ENCODE data around the gene LGR5.

Gene LGR5

DNA sequence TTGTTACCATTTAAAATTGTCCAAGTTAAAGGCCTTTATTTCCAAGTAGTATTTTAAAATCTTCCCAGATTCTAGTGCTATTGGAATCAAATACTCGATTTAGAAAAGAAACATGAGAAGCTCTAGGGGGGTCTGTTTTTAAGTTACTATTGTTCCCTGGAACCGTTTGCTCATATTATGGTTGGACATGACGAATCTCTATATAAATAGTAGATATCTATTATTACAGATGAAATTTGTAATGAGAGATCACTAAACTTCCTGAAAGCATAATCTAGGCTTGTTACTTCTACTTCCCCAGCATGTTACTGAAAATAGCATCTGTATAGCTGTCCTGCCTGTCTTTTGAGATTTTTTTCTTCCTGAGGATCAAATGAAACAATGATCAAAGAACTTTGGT lies 70.1 kb downstream of the LGR5 start:
- Histone ChIP-seq H3K4me2 (ENCODE audit: low read depth, low read length, poor library complexity, severe bottlenecking) (no peak overlapping the region), H3F3A (ENCODE audit: insufficient read depth) (no peaks in the 10 kb centered on the region), H3K27ac (ENCODE audit: low read depth, low read length) (no peak overlapping the region), H3K9me2 (replicated peaks; ENCODE audit: insufficient read depth, low read length) (no peaks in the 10 kb centered on the region), H2AFZ (ENCODE audit: low read depth, low read length, severe bottlenecking) (no peak overlapping the region), H3K27me3 (ENCODE audit: low read length) (no peaks in the 10 kb centered on the region), H4K20me1 (ENCODE audit: low read depth, low read length) (no peaks in the 10 kb centered on the region), H3K36me3 (ENCODE audit: low read length) (no peaks in the 10 kb centered on the region), H3K9ac (ENCODE audit: low read length) (no peak overlapping the region), H3K4me3 (ENCODE audit: insufficient read depth, low read length, poor library complexity, severe bottlenecking) (no peak overlapping the region), H3K79me2 (ENCODE audit: insufficient read depth, low read length) (no peaks in the 10 kb centered on the region), H3K9me3 (ENCODE audit: insufficient read depth, low read length) (no peaks in the 10 kb centered on the region)
- TF ChIP-seq CTCF (IDR thresholded peaks at IDR 0.05; ENCODE audit: insufficient read depth, low read length, poor library complexity, severe bottlenecking) (no peak), EZH2phosphoT487 (conservative IDR thresholded peaks at IDR 0.05; ENCODE audit: low read length) (no peak)

GRCh38 chr12:71517145-71517846 lies 77.7 kb downstream of the LGR5 start:
- H2AFZ ChIP-seq (ENCODE audit: low read depth, low read length, severe bottlenecking): no peak overlapping the region
- H3K27ac ChIP-seq (ENCODE audit: low read depth, low read length): no peak overlapping the region
- H3K9me3 ChIP-seq (ENCODE audit: insufficient read depth, low read length): no peaks in the 10 kb centered on the region
- H3K9me2 ChIP-seq (replicated peaks; ENCODE audit: insufficient read depth, low read length): no peaks in the 10 kb centered on the region
- no peaks in the 10 kb centered on the region for H4K20me1 ChIP-seq (ENCODE audit: low read depth, low read length)
- no peaks in the 10 kb centered on the region for H3K36me3 ChIP-seq (ENCODE audit: low read length)
- H3K9ac ChIP-seq (ENCODE audit: low read length): no peak overlapping the region
- no peak overlapping the region for H3K4me3 ChIP-seq (ENCODE audit: insufficient read depth, low read length, poor library complexity, severe bottlenecking)
- no peak overlapping the region for H3K4me2 ChIP-seq (ENCODE audit: low read depth, low read length, poor library complexity, severe bottlenecking)
- H3F3A ChIP-seq (ENCODE audit: insufficient read depth): no peaks in the 10 kb centered on the region
- TF ChIP-seq EZH2phosphoT487 (conservative IDR thresholded peaks at IDR 0.05; ENCODE audit: low read length) (no peak), CTCF (IDR thresholded peaks at IDR 0.05; ENCODE audit: insufficient read depth, low read length, poor library complexity, severe bottlenecking) (no peak)
- H3K27me3 ChIP-seq (ENCODE audit: low read length): 0 out of 2 replicates have a peak, but pooled peaks cover 2% of the 10 kb centered on the region
- no peaks in the 10 kb centered on the region for H3K79me2 ChIP-seq (ENCODE audit: insufficient read depth, low read length)

DNA sequence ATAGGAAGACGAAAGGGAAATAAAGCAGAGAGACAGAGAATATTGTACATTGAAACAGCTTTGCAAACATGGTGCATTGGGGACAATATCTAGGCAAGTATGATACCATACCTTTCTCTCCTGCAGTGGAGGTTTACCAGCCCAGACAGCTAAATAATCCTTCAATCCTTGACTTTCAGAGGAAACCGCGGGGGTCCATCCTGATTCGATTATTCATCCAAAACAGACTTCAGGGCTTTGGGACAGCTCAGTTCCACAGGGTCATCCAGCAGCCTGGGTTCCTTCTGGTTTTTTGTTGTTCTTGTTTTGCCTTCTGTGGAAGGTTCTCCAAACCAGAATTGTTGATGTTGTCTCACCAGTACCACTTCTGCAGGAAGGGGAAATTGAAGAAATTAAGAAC lies 81.5 kb downstream of the LGR5 start:
- H3K27me3 ChIP-seq (ENCODE audit: low read length): 0 out of 2 replicates have a peak, but pooled peaks cover 2% of the 10 kb centered on the region

More for the DNA sequence above, 81.5 kb downstream of the LGR5 start:
- no peak overlapping the region for H3K4me3 ChIP-seq (ENCODE audit: insufficient read depth, low read length, poor library complexity, severe bottlenecking)
- no peaks in the 10 kb centered on the region for H3K9me2 ChIP-seq (replicated peaks; ENCODE audit: insufficient read depth, low read length)
- H3K4me2 ChIP-seq (ENCODE audit: low read depth, low read length, poor library complexity, severe bottlenecking): no peak overlapping the region
- H2AFZ ChIP-seq (ENCODE audit: low read depth, low read length, severe bottlenecking): no peak overlapping the region
- no peak overlapping the region for H3K27ac ChIP-seq (ENCODE audit: low read depth, low read length)
- no peak overlapping the region for H3K9ac ChIP-seq (ENCODE audit: low read length)
- no peaks in the 10 kb centered on the region for H3K79me2 ChIP-seq (ENCODE audit: insufficient read depth, low read length)
- TF ChIP-seq EZH2phosphoT487 (conservative IDR thresholded peaks at IDR 0.05; ENCODE audit: low read length) (no peak), CTCF (IDR thresholded peaks at IDR 0.05; ENCODE audit: insufficient read depth, low read length, poor library complexity, severe bottlenecking) (no peak)
- H4K20me1 ChIP-seq (ENCODE audit: low read depth, low read length): no peaks in the 10 kb centered on the region; the same call in 1 of the 2 replicates
- no peaks in the 10 kb centered on the region for H3K36me3 ChIP-seq (ENCODE audit: low read length)
- no peaks in the 10 kb centered on the region for H3F3A ChIP-seq (ENCODE audit: insufficient read depth)
- no peaks in the 10 kb centered on the region for H3K9me3 ChIP-seq (ENCODE audit: insufficient read depth, low read length)

Measured in SU-DHL-6 (cell line).